H1 (cell line): ENCODE measurements around the gene E2F1. TPM values are rescaled to one million over a fixed set of nuclear protein-coding genes. Genes with fewer than 3 reads are reported as not detected.

Experiments
- ATF2 ChIP-seq: IDR thresholded peaks from 2 replicates; pipeline ENCODE4 v1.6.1; 2012; ENCODE audit warnings: low read length, inconsistent platforms
- BRCA1 ChIP-seq: IDR thresholded peaks from 2 replicates; pipeline ENCODE4 v1.6.1; 2012; ENCODE audit warnings: low read depth, low read length, improper control_type of control experiment
- CEBPB ChIP-seq: IDR thresholded peaks from 2 replicates; pipeline ENCODE4 v1.6.1; 2012; ENCODE audit warnings: low read depth, low read length
- CHD2 ChIP-seq: IDR thresholded peaks from 2 replicates; pipeline ENCODE4 v1.6.1; 2012; ENCODE audit warnings: low read length, improper control_type of control experiment
- CTCF ChIP-seq, 3 experiments: IDR thresholded peaks; 1 replicate in 2 of 3; 2 replicates in 1 of 3; pipeline versions ENCODE4 v1.5.1 to v1.6.1; 2011; ENCODE audit warnings: low read length in 3 of 3, mild to moderate bottlenecking in 3 of 3, inconsistent platforms in 2 of 3, low read depth in 1 of 3, moderate library complexity in 1 of 3; ENCODE audit not compliant: insufficient read depth in 1 of 3; ENCODE audit errors: control extremely low read depth in 1 of 3
- EP300 ChIP-seq, 2 experiments: IDR thresholded peaks; 1 replicate in 1 of 2; 2 replicates in 1 of 2; pipeline ENCODE4 v1.6.1; 2011 to 2012; ENCODE audit warnings: low read depth in 2 of 2, low read length in 2 of 2, mild to moderate bottlenecking in 2 of 2, borderline replicate concordance in 1 of 2, inconsistent platforms in 1 of 2, moderate library complexity in 1 of 2
- GABPA ChIP-seq: IDR thresholded peaks from 2 replicates; pipeline ENCODE4 v1.6.1; 2011; ENCODE audit warnings: mild to moderate bottlenecking, low read length, moderate library complexity, borderline replicate concordance; ENCODE audit not compliant: insufficient read depth
- HDAC2 ChIP-seq, 2 experiments: fragments of 300-600 bp in 1 of 2; sonication (generic) in 1 of 2; IDR thresholded peaks; 2 replicates each; pipeline ENCODE4 v1.6.1; 2011 to 2012; ENCODE audit warnings: low read depth in 2 of 2, low read length in 2 of 2, mild to moderate bottlenecking in 2 of 2, moderate library complexity in 2 of 2, borderline replicate concordance in 1 of 2, inconsistent platforms in 1 of 2
- HDAC6 ChIP-seq: IDR thresholded peaks from one replicate; pipeline ENCODE4 v1.7.1; 2012; ENCODE audit warnings: low read depth, mild to moderate bottlenecking, inconsistent platforms, low read length, moderate library complexity
- JUN ChIP-seq: IDR thresholded peaks from 2 replicates; pipeline ENCODE4 v1.6.1; 2011; ENCODE audit warnings: low read depth, mild to moderate bottlenecking, improper control_type of control experiment, low read length
- KDM4A ChIP-seq: IDR thresholded peaks from one replicate; pipeline ENCODE4 v1.7.1; 2012; ENCODE audit warnings: low read depth, mild to moderate bottlenecking, moderate library complexity, low read length, inconsistent platforms; ENCODE audit not compliant: severe bottlenecking
- MAFK ChIP-seq: IDR thresholded peaks from 2 replicates; pipeline ENCODE4 v1.6.1; 2012; ENCODE audit warnings: low read depth, mild to moderate bottlenecking, improper control_type of control experiment, low read length
- MAX ChIP-seq: IDR thresholded peaks from 2 replicates; pipeline ENCODE4 v1.6.1; 2012; ENCODE audit warnings: inconsistent platforms
- POU5F1 ChIP-seq: IDR thresholded peaks from 2 replicates; pipeline ENCODE4 v1.6.1; 2011; ENCODE audit warnings: low read depth, mild to moderate bottlenecking, low read length, moderate library complexity
- SIN3A ChIP-seq, 2 experiments: IDR thresholded peaks in 1 of 2; conservative IDR thresholded peaks in 1 of 2; 2 replicates each; pipeline ENCODE4 v1.6.1; 2011 to 2012; ENCODE audit warnings: low read length in 2 of 2, improper control_type of control experiment in 1 of 2, low read depth in 1 of 2, mild to moderate bottlenecking in 1 of 2
- SIX5 ChIP-seq: IDR thresholded peaks from 2 replicates; pipeline ENCODE4 v1.6.1; 2011; ENCODE audit warnings: mild to moderate bottlenecking, low read depth, low read length
- SP1 ChIP-seq: IDR thresholded peaks from 2 replicates; pipeline ENCODE4 v1.6.1; 2011; ENCODE audit warnings: low read depth, low read length
- TCF12 ChIP-seq: IDR thresholded peaks from 2 replicates; pipeline ENCODE4 v1.6.1; 2011; ENCODE audit warnings: low read depth, mild to moderate bottlenecking, low read length
- ZNF274 ChIP-seq: IDR thresholded peaks from 2 replicates; pipeline ENCODE4 v1.7.0; 2012; ENCODE audit warnings: low read length, borderline replicate concordance; ENCODE audit errors: extremely low read depth
- polyA plus RNA-seq, 7 experiments: library from polyadenylated mRNA; depleted of rRNA in 3 of 7; stranded (reverse) in 5 of 7; unstranded in 2 of 7; fragments of >200 nt in 5 of 7; fragments of 200-250 nt in 2 of 7; gene quantifications; 1 replicate in 5 of 7; 2 replicates in 1 of 7; 4 replicates in 1 of 7; pipeline versions ENCODE4 v1.2.1 to v1.2.3, GENCODE V29; 2011 to 2013; ENCODE audit warnings: missing spikeins in 2 of 7, mixed read lengths in 2 of 7
- total RNA-seq: library from RNA; stranded (reverse); fragmentation: NEBNext Ultra II Directional; extraction: Animal tissue kit (Norgen Biotek cat#: 25700); gene quantifications from 2 replicates; pipeline ENCODE4 v1.2.1, GENCODE V29; 2021

Gene E2F1
- total and polyA plus RNA-seq, 2 of the 8 experiments (the other 6 are each of a cell fraction or from before 2014, with no cell fraction given) = 33.4 to 35.8 TPM

- TF ChIP-seq CEBPB (no peak), BRCA1 (no peak), SIX5 (no peak), TCF12 (no peak), KDM4A (peak; percentile 34), CHD2 (no peak), SP1 (peak; percentile 59), JUN (no peak), MAX (peak; percentile 87), HDAC6 (no peak), GABPA (no peak), POU5F1 (no peak), SIN3A (conservative IDR thresholded peaks at IDR 0.05 in 1 of 2, IDR thresholded peaks at IDR 0.05 in 1 of 2; ENCODE audit: low read depth in 1 of 2, low read length in 2 of 2) (no peak), EP300 (IDR thresholded peaks at IDR 0.05; ENCODE audit: borderline replicate concordance in 1 of 2, low read depth in 2 of 2, low read length in 2 of 2) (no peak), CTCF (IDR thresholded peaks at IDR 0.05; ENCODE audit: control extremely low read depth in 1 of 3, insufficient read depth in 1 of 3, low read depth in 1 of 3, low read length in 3 of 3) (peak in 1 of 3 experiments; percentile 34; a peak in 2 of 4 replicates), HDAC2 (IDR thresholded peaks at IDR 0.05; ENCODE audit: borderline replicate concordance in 1 of 2, low read depth in 2 of 2, low read length in 2 of 2) (no peak), MAFK (no peak), ATF2 (no peak), ZNF274 (no peak)
Measured at GRCh38 chr20:33686100-33686983, at the start of gene E2F1 (continued).
